ENCODE measurements around the gene CYSTM1. TPM values are rescaled to one million over a fixed set of nuclear protein-coding genes. Genes with fewer than 3 reads are reported as not detected.
A peak's percentile ranks its signal among the peaks of the same experiment; 100 is the strongest.

CYSTM1 gene
- total RNA-seq, 1 donor from 2014 or later = 11.4 TPM

DNA sequence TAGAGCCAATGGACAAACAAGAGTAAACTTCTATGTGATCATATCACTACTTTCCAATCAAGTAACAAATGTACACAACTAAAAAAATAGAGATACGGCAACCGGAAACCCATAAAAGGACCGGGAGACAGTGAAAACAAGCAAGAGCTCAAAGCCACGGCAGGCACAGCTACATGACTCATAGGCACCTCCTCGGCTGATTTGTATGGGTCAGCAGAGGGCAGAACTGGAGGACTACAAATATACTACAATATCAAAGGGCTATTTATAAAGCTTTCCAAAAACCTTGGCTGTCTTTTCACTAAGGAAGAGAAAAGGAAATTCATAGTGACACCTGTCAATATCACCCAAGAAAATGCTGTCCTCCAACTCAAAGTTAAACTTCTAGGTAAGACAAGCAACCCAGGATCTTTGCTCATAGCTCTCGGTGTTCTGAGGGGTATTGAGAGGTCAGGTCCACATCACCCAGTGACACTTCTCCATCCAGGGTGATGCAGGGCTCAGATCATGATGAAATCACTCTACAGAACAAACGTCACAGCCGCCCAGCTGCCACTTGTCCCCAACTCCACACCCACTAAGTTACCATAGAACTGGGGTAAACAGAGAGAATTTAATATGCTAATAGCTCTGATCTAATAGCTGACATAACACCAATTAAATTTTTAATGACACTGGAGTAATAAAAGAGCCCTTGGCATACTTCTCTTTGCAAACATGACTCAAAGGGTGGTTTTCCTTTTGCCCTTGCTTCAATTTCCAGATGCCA is 86.6 kb downstream of the CYSTM1 start:
- H3K4me1 Mint-ChIP-seq = peaks cover 9% of the 10 kb centered on the region
- H3K9me3 Mint-ChIP-seq = peaks cover 5% of the 10 kb centered on the region
- no peak for DNase-seq (ENCODE audit: low spot score in 2 of 2, unreplicated experiment in 2 of 2)
- TF ChIP-seq, protein P1, sequence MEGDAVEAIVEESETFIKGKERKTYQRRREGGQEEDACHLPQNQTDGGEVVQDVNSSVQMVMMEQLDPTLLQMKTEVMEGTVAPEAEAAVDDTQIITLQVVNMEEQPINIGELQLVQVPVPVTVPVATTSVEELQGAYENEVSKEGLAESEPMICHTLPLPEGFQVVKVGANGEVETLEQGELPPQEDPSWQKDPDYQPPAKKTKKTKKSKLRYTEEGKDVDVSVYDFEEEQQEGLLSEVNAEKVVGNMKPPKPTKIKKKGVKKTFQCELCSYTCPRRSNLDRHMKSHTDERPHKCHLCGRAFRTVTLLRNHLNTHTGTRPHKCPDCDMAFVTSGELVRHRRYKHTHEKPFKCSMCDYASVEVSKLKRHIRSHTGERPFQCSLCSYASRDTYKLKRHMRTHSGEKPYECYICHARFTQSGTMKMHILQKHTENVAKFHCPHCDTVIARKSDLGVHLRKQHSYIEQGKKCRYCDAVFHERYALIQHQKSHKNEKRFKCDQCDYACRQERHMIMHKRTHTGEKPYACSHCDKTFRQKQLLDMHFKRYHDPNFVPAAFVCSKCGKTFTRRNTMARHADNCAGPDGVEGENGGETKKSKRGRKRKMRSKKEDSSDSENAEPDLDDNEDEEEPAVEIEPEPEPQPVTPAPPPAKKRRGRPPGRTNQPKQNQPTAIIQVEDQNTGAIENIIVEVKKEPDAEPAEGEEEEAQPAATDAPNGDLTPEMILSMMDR (IDR thresholded peaks at IDR 0.05; ENCODE audit: unreplicated experiment) = no peak
- peak overlapping the region; percentile 61 for H3K27ac Mint-ChIP-seq
- no peak overlapping the region for H3K4me3 Mint-ChIP-seq
- no peaks in the 10 kb centered on the region for H3K27me3 Mint-ChIP-seq (ENCODE audit: low read depth)
- H3K36me3 Mint-ChIP-seq = peaks cover 32% of the 10 kb centered on the region

DNA sequence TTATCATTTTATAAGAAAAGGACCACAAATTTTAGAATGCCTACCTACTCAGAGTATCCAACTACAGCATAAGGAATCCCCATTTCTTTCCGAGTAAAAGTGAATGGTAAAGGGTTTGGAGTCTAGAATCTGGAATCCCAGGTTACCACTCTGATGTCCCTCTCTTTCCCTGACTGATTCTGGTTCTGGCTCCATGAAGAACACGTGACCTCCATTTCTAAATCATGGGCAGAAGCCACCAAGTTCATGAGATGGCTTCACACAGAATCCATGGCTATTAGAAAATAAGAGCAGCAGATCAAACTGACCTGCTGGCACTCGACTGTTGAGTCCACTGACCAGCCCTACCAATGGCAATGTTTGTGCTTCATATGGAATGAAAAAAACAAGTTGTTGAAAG is 87.2 kb downstream of the CYSTM1 start:
- TF ChIP-seq, protein P1 (IDR thresholded peaks at IDR 0.05; ENCODE audit: unreplicated experiment) = no peak
- Mint-ChIP-seq H3K27me3 (ENCODE audit: low read depth) (no peaks in the 10 kb centered on the region), H3K9me3 (peaks cover 5% of the 10 kb centered on the region), H3K4me1 (peaks cover 9% of the 10 kb centered on the region), H3K4me3 (no peak overlapping the region), H3K27ac (peak overlapping the region; percentile 60), H3K36me3 (peaks cover 32% of the 10 kb centered on the region)
- no peak for DNase-seq (ENCODE audit: low spot score in 2 of 2, unreplicated experiment in 2 of 2)

DNA sequence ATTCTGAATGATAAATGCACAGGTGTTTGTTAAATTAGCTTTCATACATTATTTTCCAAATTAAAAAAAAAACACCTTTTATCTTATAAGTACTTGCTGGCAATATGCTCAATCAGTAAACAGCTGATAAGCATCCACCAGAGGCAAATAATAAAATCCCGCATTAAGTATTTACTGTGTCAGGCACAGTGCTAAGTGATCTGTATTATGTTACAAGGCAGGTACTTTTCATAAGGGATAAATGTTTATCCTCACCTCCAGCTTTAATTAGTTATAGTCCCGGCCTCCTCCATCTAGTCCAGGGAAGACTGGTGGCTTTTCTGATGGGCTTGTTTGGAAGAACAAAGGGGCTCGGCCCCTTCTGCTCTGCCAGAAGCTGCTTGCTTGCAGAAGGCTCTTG is 87.9 kb downstream of the CYSTM1 start:
- Mint-ChIP-seq H3K4me3 (no peak overlapping the region), H3K27ac (no peak overlapping the region), H3K4me1 (peaks cover 14% of the 10 kb centered on the region), H3K36me3 (peaks cover 28% of the 10 kb centered on the region), H3K9me3 (peaks cover 5% of the 10 kb centered on the region), H3K27me3 (ENCODE audit: low read depth) (no peaks in the 10 kb centered on the region)
- no peak for DNase-seq (ENCODE audit: low spot score in 2 of 2, unreplicated experiment in 2 of 2)
- TF ChIP-seq, protein P1 (IDR thresholded peaks at IDR 0.05; ENCODE audit: unreplicated experiment) = no peak

DNA sequence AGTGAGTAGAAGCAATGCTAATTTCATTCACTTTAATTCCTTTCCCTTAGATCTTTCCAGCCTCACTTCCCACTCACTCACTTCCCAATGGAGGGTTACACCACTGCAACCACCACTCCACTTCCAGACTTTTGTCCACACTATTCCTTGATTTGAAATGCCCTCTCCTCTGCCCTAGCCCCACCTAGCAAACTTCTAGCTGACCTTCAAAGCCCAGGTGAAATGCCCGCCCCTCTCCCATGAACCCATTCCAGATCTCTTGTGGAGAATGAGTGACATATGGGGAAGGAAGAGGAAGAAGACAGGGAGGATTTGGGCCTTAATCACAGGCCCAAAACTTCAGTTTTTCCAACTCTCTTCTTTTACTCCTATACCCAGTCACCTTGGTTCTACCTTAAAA is 90.9 kb downstream of the CYSTM1 start:
- Mint-ChIP-seq H3K9me3 (no peaks in the 10 kb centered on the region), H3K4me3 (no peak overlapping the region), H3K36me3 (peaks cover 7% of the 10 kb centered on the region), H3K27ac (no peak overlapping the region), H3K4me1 (peaks cover 14% of the 10 kb centered on the region), H3K27me3 (ENCODE audit: low read depth) (no peaks in the 10 kb centered on the region)
- DNase-seq (ENCODE audit: low spot score in 2 of 2, unreplicated experiment in 2 of 2) = no peak
- TF ChIP-seq, protein P1 (IDR thresholded peaks at IDR 0.05; ENCODE audit: unreplicated experiment) = no peak

DNA sequence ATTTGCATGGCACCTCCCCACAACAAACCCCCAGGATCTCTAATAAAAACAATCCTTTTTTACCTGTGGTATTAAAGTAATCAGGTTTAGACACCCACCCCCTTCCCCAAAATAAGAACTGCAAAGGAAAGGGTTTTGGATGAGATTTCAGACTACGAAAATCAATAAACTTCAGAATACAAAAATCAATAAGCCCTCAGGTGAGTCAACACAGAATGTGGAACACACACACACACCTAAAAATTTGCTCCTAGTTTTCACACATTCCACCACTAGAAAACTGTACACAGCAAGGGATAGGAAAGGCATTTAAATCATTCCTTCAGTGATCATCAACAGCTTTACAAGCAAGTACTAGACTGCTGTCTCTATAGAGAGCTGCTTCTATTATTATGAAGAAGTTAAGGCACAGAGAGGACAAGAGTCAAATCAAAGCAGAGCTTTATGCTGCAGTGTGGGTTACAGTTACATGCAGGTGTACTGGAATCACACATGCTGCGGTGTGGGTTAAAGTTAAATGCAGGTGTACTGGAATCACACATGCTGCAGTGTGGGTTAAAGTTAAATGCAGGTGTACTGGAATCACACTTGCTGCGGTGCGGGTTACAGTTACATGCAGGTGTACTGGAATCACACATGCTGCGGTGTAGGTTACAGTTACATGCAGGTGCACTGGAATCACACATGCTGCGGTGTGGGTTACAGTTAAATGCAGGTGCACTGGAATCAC is 91.6 kb downstream of the CYSTM1 start:
- Mint-ChIP-seq H3K9me3 (no peaks in the 10 kb centered on the region), H3K4me1 (peaks cover 9% of the 10 kb centered on the region), H3K27me3 (ENCODE audit: low read depth) (no peaks in the 10 kb centered on the region), H3K4me3 (no peak overlapping the region), H3K27ac (no peak overlapping the region), H3K36me3 (peaks cover 9% of the 10 kb centered on the region)
- TF ChIP-seq, protein P1 (IDR thresholded peaks at IDR 0.05; ENCODE audit: unreplicated experiment) = no peak
- DNase-seq (ENCODE audit: low spot score in 2 of 2, unreplicated experiment in 2 of 2) = no peak

All from mesothelial cell of epicardium (in vitro differentiated cells).